ENCODE data around the gene SH3BP4. TPM values are rescaled to one million over a fixed set of nuclear protein-coding genes. Genes with fewer than 3 reads are reported as not detected.

SH3BP4 gene
- total RNA-seq, 1 experiment from 2014 or later: 93.8 TPM

- Histone ChIP-seq H3K23ac (ENCODE audit: insufficient read length, low read depth, low read length) (no peak overlapping the region), H3K4ac (ENCODE audit: low read depth, low read length) (no peak overlapping the region), H2BK120ac (ENCODE audit: low read depth, low read length, poor library complexity, severe bottlenecking) (no peak overlapping the region), H3K9me3 (ENCODE audit: control insufficient read depth, low read depth, low read length) (no peaks in the 10 kb centered on the region), H2BK15ac (ENCODE audit: low read depth, low read length) (no peak overlapping the region), H2BK12ac (ENCODE audit: insufficient read length, low read depth, low read length) (no peak overlapping the region), H3K56ac (ENCODE audit: insufficient read length, low read depth, low read length) (no peak overlapping the region), H4K20me1 (ENCODE audit: control insufficient read depth, insufficient read depth, insufficient read length) (peaks cover 2% of the 10 kb centered on the region), H3K4me1 (ENCODE audit: insufficient read depth, low read length) (peaks cover 22% of the 10 kb centered on the region), H3K4me2 (ENCODE audit: insufficient read depth, insufficient read length, low read length) (no peak overlapping the region), H3K14ac (ENCODE audit: insufficient read depth, low read length) (no peak overlapping the region; the same call in 1 of the 2 replicates), H3K27ac (ENCODE audit: insufficient read length, low read depth, low read length) (no peak overlapping the region), H3K27me3 (ENCODE audit: insufficient read depth, low read length) (no peaks in the 10 kb centered on the region), H3T11ph (ENCODE audit: low read length) (no peak overlapping the region), H2BK5ac (ENCODE audit: insufficient read length, low read length) (no peak overlapping the region), H2AK5ac (ENCODE audit: insufficient read length, low read length) (no peak overlapping the region), H3K18ac (ENCODE audit: insufficient read length, low read depth, low read length) (no peak overlapping the region), H3K23me2 (ENCODE audit: insufficient read length, low read depth, low read length, poor library complexity, severe bottlenecking) (peaks cover 3% of the 10 kb centered on the region), H3K79me1 (ENCODE audit: insufficient read depth, low read depth, low read length, poor library complexity, severe bottlenecking) (peaks cover 5% of the 10 kb centered on the region), H4K8ac (replicated peaks; ENCODE audit: insufficient read length, low read depth, low read length) (no peak overlapping the region), H2BK20ac (ENCODE audit: low read depth, low read length, poor library complexity, severe bottlenecking) (no peak overlapping the region), H3K79me2 (ENCODE audit: insufficient read depth, low read length) (peaks cover 32% of the 10 kb centered on the region; the same call in 1 of the 2 replicates), H4K5ac (ENCODE audit: insufficient read length, low read depth, low read length) (no peak overlapping the region), H3K9ac (ENCODE audit: extremely low read depth, insufficient read length, low read length) (no peak overlapping the region), H4K91ac (ENCODE audit: insufficient read length, low read depth, low read length) (no peak overlapping the region), H2AFZ (ENCODE audit: low read length) (no peak overlapping the region)
- Mint-ChIP-seq H3K36me3 (ENCODE audit: insufficient read depth in 1 of 3, low read depth in 3 of 3) (peaks cover 5 to 38% (median 10%) of the 10 kb centered on the region in 3 experiments), H3K27ac (peak overlapping the region in 2 of 3 experiments; percentile 26 to 65; a peak in 3 of 7 replicates), H3K27me3 (ENCODE audit: low read depth) (no peaks in the 10 kb centered on the region), H3K9me3 (no peaks in the 10 kb centered on the region), H3K4me1 (peaks cover 72 to 77% of the 10 kb centered on the region in 2 experiments), H3K4me3 (no peak overlapping the region)
- no peak for DNase-seq
- WGBS (ENCODE audit: extremely low coverage, insufficient read length, low lambda C conversion rate): no CpG with 5 or more reads among the region's 11 CpGs
- TF ChIP-seq, protein P1, sequence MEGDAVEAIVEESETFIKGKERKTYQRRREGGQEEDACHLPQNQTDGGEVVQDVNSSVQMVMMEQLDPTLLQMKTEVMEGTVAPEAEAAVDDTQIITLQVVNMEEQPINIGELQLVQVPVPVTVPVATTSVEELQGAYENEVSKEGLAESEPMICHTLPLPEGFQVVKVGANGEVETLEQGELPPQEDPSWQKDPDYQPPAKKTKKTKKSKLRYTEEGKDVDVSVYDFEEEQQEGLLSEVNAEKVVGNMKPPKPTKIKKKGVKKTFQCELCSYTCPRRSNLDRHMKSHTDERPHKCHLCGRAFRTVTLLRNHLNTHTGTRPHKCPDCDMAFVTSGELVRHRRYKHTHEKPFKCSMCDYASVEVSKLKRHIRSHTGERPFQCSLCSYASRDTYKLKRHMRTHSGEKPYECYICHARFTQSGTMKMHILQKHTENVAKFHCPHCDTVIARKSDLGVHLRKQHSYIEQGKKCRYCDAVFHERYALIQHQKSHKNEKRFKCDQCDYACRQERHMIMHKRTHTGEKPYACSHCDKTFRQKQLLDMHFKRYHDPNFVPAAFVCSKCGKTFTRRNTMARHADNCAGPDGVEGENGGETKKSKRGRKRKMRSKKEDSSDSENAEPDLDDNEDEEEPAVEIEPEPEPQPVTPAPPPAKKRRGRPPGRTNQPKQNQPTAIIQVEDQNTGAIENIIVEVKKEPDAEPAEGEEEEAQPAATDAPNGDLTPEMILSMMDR (conservative IDR thresholded peaks at IDR 0.05): no peak
These were observed 12.2 kb downstream of the SH3BP4 start for GRCh38 chr2:234963773-234964615.
